GM19351 (cell line): Measurements from ENCODE around the gene SLC2A14.
"Not testable (repeated sequence)": the region's sequence is repeated elsewhere in the genome, so short reads cannot be mapped to it uniquely, and the experiment has no call there.

ENCODE experiments used
- ATAC-seq: cut with Tn5 transposase; IDR thresholded peaks from one replicate; pipeline ENCODE4 v1.9.1; 2021; ENCODE audit warnings: mild to moderate bottlenecking, moderate library complexity; ENCODE audit not compliant: unreplicated experiment

SLC2A14 gene

DNA sequence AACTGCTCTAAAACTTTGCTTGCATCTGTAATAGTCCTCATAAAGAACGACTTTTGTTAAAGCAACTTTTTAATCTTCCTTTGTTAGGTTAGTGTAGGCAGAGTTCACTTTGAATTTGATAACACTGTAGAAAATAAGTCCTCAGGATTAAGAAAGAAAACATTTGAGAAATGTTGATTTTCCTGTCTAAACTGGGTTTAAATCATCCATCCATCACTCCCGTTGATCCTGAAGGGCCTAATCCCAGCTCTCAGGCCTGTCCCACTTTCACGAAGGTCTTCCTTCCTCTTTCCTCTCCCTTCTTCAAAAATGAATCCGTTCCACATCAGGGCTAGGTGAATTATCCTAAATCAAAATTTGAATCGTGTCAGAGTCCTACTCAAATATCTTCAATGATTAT, 36.9 kb downstream of the SLC2A14 start:
- no peak for ATAC-seq

DNA sequence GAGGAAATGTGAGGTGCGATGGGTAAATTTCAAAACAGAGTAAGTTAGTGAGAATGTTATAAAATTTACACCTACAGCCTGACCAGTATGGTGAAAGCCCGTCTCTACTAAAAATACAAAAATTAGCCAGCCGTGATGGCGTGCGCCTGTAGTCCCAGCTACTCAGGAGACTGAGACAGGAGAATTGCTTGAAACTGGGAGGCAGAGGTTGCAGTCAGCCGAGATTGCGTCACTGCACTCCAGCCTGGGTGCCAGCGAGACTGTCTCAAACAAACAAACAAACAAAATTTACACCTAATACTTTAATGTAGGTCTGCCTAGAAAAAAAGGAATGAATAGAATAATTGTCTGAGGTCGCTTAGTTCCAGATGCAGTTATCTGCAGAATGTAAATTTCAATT, 37.6 kb downstream of the SLC2A14 start:
- ATAC-seq = no peak

DNA sequence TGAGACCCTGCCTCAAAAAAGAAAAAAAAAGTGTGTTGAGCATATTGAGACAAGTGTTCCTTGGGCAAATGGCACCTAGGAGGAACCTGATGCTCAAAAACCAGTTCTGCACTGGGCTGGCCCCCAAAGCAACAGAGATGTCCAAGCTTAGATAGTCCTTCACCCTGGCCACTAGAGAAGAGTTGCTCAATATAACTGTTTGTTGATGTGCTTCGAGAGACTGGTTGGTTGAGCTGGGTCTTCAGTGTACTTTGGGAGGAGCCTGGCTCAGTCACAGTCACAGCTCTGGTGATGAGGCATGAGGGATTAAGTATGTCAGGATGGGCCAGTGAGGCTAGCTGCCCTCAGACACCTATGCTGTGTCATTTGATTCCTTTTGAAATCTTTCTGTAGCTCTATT, 38.0 kb downstream of the SLC2A14 start:
- ATAC-seq = no peak

- ATAC-seq = no peak
Observed at GRCh38 chr12:7833831-7834230, 38.9 kb downstream of the SLC2A14 start.

DNA sequence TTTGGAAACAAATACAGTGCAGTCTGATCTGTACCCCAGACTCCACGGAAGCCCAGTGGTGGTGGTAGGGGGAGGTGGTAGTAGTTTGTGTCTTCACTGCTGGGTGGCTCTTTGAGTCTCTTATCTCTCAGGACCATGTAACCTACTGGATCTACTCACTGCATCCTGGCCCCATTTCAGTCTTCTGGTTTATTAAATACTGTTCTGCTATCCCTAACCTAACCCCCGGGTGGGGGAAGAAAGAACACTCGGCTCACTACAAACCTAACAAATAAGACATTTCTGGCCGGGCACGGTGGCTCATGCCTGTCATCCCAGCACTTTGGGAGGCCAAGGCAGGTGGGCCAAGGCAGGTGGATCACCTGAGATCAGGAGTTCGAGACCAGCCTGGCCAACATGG, 39.5 kb downstream of the SLC2A14 start:
- ATAC-seq = not testable (repeated sequence)

- ATAC-seq = no peak
Observed at GRCh38 chr12:7832059-7832696, 40.5 kb downstream of the SLC2A14 start.

DNA sequence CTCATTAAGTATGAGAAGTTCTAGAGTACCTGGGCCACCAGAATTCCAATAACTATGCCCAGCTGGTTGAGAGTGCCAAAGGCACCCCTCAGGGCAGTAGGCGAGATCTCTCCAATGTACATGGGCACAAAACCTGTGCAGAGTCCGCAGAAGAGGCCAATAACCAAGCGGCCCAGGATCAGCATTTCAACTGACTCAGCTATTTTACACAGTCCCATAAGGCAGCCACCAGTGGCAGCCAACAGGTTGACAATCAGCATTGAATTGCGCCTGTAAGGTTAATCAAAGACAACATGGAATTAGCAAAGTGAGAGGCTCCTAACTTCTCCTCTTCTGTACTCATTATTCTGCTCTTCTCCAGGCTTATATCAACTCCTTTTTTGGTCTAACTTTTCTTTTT, 43.0 kb downstream of the SLC2A14 start:
- ATAC-seq = not testable (repeated sequence)

DNA sequence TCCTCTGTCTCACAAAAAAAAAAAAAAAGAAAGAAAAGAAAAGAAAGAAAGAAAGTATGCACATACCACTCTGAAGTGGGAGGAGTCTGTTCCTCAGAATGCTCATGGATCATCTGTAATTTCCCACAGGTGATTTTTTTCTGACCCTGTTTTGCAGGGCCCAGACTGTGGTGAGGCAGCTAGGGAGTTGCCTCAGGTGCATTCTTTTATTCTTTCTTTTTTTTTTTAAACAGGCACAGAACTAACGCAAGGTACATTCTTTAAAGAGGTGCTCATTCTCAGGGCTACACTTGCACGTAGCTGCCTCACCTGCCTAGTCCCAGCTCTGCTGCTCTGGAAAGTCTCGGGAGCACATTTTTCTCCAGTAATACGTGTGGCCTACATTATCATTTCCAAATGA, 47.0 kb downstream of the SLC2A14 start:
- ATAC-seq = not testable (repeated sequence)

- ATAC-seq = no peak
Observed at GRCh38 chr12:7806863-7807487, 65.7 kb downstream of the SLC2A14 start.

GRCh38 chr12:7806319-7806718, 66.4 kb downstream of the SLC2A14 start:
- not testable (repeated sequence) for ATAC-seq

DNA sequence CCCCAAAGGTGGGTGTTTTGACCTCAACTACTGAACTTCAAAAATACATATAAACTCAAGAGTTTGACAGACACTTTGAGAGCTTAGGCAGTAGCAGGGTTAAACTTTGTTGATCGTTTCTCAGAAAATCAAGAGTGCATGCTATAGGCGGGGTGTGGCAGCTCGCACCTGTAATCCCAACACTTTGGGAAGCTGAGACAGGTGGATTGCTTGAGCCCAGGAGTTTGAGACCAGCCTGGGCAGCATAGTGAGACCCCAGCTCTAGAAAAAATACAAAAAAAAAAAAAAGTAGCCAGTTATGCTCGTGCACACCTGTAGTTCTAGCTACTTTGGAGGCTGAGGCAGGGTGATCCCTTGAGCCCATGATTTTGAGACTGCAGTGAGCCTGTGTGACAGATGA, 71.3 kb downstream of the SLC2A14 start:
- ATAC-seq = no peak

GRCh38 chr12:7798750-7799308, 73.9 kb downstream of the SLC2A14 start:
- not testable (repeated sequence) for ATAC-seq

- ATAC-seq = no peak
Observed at GRCh38 chr12:7797698-7798398, 74.9 kb downstream of the SLC2A14 start.

DNA sequence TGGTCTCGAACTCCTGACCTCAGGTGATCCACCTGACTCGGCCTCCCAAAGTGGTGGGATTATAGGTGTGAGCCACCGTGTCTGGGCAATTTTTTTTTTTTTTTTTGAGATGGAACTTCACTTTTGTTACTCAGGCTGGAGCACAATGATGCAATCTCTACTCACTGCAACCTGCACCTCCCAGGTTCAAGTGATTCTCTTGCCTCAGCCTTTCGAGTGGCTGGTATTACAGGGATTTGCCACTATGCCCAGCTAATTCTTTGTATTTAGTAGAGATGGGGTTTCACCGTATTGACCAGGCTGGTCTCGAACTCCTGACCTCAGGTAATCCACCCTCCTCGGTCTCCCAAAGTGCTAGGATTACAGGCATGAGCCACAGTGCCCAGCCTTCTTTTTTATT, 75.4 kb downstream of the SLC2A14 start:
- ATAC-seq = not testable (repeated sequence)

- no peak for ATAC-seq
Observed at GRCh38 chr12:7793211-7793610, 79.5 kb downstream of the SLC2A14 start.

DNA sequence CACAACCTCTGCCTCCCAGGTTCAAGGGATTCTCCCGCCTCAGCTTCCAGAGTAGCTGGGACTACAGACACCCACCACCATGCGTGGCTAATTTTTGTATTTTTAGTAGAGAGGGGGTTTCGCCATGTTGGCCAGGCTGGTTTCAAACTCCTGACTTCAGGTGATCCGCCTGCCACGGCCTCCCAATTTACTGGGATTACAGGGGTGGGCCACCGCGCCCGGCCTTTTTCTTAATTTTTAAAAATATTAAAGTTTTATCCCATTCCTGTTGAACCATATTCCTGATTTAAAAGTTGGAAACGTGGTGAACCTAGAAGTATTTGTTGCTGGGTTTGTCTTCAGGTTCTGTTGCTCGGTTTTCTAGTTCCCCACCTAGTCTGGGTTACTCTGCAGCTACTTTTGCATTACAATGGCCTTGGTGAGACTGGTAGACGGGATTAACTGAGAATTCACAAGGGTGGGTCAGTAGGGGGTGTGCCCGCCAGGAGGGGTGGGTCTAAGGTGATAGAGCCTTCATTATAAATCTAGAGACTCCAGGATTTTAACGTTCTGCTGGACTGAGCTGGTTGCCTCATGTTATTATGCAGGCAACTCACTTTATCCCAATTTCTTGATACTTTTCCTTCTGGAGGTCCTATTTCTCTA, 83.7 kb downstream of the SLC2A14 start, which contains the start of gene NANOG:
Gene NANOG (plus strand): TSS at position 519 of the 645 bp plus-strand sequence. CDS start 213 bp downstream, outside the sequence.
- ATAC-seq = not testable (repeated sequence)

DNA sequence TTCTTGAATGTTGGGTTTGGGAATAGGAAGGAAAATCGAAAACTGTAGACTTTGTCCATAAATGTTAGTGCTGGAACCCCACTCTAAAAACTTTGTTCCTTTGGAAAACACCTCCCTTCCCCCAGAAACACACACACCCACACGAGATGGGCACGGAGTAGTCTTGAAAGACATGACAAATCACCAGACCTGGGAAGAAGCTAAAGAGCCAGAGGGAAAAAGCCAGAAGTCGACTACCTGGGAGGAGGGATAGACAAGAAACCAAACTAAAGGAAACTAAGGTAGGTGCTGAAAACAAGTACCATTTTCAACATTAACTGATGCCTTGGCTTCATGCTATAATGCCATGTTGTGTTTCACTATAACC, 84.4 kb downstream of the SLC2A14 start:
- no peak for ATAC-seq

DNA sequence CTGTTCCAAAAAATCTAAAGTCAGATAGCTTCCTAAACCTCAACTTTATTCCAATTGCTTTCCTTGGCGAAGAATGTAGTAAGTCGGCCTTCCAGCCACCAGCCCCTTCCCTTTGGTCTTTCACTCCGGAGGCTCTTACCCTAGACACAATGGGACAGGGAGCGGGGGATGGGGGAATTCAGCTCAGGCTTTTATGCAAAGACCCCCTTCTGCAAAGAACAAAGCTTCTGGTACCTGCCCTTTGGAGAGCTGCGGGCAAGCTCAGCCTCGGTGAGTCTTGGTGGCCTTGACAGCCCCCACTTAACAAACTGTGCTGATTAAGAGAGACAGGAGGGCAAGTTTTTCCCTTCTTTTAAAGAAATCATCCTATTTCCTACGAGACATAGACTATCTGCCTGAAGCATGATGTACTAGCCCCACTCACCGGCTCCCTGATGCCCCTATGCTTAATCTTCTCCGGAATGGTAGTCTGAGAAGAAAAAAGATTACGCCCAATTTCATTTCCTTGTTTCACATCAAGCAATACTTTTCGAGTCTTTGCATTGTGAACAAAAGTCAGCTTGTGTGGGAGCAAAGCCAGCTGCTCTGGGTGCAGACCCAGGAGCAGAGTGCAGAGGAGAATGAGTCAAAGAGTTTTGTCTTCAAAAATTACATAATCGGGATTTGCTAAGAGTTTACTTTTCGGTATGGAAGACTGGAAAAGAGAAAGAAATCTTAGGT, 85.0 kb downstream of the SLC2A14 start:
- no peak for ATAC-seq

- ATAC-seq = no peak
Observed at GRCh38 chr12:7784701-7785100, 88.0 kb downstream of the SLC2A14 start.

- ATAC-seq = not testable (repeated sequence)
Observed at GRCh38 chr12:7783433-7783832, 89.3 kb downstream of the SLC2A14 start.

DNA sequence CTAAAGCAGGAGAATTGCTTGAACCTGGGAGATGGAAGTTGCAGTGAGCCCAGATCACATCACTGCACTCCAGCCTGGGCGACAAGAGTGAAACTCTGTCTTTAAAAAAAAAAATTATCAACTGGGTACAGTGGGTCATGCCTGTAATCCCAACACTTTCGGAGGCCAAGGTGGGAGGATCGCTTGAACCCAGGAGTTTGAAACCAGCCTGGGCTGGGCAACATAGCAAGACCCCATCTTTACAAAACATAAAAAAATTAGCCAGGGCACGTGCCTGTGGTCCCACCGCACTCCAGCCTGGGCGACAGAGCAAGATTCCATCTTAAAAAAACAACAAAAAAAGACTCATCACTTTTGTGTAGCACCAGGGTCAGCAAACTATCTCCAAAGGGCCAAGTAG, 90.7 kb downstream of the SLC2A14 start:
- no peak for ATAC-seq
